ENCODE results near the gene LARP6. TPM values are rescaled to one million over a fixed set of nuclear protein-coding genes. Genes with fewer than 3 reads are reported as not detected.

LARP6 gene
- total and polyA plus RNA-seq, 2 of the 13 experiments (the other 11 are each of a cell fraction or from before 2014, with no cell fraction given), result 2.9 to 8.2 TPM

DNA sequence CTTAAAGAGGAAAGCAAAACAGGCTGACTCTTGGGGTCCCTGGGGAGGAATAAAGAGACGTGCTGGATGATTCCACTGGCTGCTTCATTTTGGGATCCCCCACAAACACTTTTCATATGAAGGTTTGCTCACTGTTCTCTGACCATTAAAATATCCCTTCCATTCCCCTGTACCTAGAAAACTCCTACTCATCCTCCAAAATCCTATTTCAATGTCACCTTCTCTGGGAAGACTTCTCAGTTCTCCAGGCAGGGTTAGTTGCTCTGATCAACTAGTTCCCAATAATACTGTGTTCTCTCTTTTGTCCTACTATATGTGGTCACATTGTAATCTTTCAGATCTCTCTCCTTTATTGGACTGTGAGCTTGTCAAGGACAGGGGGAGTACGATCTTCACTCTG is 19.0 kb downstream of the LARP6 start (continued):
- TF ChIP-seq, protein P1, sequence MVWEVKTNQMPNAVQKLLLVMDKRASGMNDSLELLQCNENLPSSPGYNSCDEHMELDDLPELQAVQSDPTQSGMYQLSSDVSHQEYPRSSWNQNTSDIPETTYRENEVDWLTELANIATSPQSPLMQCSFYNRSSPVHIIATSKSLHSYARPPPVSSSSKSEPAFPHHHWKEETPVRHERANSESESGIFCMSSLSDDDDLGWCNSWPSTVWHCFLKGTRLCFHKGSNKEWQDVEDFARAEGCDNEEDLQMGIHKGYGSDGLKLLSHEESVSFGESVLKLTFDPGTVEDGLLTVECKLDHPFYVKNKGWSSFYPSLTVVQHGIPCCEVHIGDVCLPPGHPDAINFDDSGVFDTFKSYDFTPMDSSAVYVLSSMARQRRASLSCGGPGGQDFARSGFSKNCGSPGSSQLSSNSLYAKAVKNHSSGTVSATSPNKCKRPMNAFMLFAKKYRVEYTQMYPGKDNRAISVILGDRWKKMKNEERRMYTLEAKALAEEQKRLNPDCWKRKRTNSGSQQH (CRISPR knock-in tag; IDR thresholded peaks at IDR 0.05; ENCODE audit: low read depth), result no peak
- TF ChIP-seq ZSCAN31 (CRISPR knock-in tag; IDR thresholded peaks at IDR 0.05; ENCODE audit: low read depth) (no peak), NRL (CRISPR knock-in tag; IDR thresholded peaks at IDR 0.05; ENCODE audit: borderline replicate concordance) (no peak), SIX1 (CRISPR knock-in tag; IDR thresholded peaks at IDR 0.05; ENCODE audit: borderline replicate concordance) (no peak), BRCA1 (CRISPR knock-in tag; IDR thresholded peaks at IDR 0.05) (no peak), HINFP (CRISPR knock-in tag; IDR thresholded peaks at IDR 0.05; ENCODE audit: low read depth) (no peak), ETV6 (CRISPR knock-in tag; conservative IDR thresholded peaks at IDR 0.05) (no peak), ZNF441 (CRISPR knock-in tag; IDR thresholded peaks at IDR 0.05; ENCODE audit: borderline replicate concordance) (no peak)
- TF ChIP-seq, protein P2, sequence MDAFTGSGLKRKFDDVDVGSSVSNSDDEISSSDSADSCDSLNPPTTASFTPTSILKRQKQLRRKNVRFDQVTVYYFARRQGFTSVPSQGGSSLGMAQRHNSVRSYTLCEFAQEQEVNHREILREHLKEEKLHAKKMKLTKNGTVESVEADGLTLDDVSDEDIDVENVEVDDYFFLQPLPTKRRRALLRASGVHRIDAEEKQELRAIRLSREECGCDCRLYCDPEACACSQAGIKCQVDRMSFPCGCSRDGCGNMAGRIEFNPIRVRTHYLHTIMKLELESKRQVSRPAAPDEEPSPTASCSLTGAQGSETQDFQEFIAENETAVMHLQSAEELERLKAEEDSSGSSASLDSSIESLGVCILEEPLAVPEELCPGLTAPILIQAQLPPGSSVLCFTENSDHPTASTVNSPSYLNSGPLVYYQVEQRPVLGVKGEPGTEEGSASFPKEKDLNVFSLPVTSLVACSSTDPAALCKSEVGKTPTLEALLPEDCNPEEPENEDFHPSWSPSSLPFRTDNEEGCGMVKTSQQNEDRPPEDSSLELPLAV (CRISPR knock-in tag; conservative IDR thresholded peaks at IDR 0.05; ENCODE audit: low read depth), result no peak
- TF ChIP-seq, protein P3, sequence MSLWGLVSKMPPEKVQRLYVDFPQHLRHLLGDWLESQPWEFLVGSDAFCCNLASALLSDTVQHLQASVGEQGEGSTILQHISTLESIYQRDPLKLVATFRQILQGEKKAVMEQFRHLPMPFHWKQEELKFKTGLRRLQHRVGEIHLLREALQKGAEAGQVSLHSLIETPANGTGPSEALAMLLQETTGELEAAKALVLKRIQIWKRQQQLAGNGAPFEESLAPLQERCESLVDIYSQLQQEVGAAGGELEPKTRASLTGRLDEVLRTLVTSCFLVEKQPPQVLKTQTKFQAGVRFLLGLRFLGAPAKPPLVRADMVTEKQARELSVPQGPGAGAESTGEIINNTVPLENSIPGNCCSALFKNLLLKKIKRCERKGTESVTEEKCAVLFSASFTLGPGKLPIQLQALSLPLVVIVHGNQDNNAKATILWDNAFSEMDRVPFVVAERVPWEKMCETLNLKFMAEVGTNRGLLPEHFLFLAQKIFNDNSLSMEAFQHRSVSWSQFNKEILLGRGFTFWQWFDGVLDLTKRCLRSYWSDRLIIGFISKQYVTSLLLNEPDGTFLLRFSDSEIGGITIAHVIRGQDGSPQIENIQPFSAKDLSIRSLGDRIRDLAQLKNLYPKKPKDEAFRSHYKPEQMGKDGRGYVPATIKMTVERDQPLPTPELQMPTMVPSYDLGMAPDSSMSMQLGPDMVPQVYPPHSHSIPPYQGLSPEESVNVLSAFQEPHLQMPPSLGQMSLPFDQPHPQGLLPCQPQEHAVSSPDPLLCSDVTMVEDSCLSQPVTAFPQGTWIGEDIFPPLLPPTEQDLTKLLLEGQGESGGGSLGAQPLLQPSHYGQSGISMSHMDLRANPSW (CRISPR knock-in tag; IDR thresholded peaks at IDR 0.05; ENCODE audit: borderline replicate concordance), result no peak
